Stimulated activated naive CD8-positive, alpha-beta T cell treated with anti-CD3 and anti-CD28 coated beads, Interleukin-15, amount 100 ng/mL, for 72 hours (primary cell): Measurements from ENCODE around the gene OBP2A.
A peak's percentile ranks its signal among the peaks of the same experiment; 100 is the strongest.

ENCODE experiments used
- ATAC-seq: fragments of 150-1000 bp; cut with Tn5 transposase; 2 replicates; pipeline ENCODE4 v1.10.0; 2021; ENCODE audit warnings: mild to moderate bottlenecking, moderate library complexity
- DNase-seq, 2 donors: peaks; one replicate each; pipeline ENCODE4 v3.0.0; 2021 to 2022
- H3K27ac Mint-ChIP-seq, 2 donors: one replicate each; pipeline ENCODE4 v1.8.0; 2022; ENCODE audit warnings: mild to moderate bottlenecking in 2 of 2, mixed read lengths in 2 of 2, moderate library complexity in 2 of 2
- H3K27me3 Mint-ChIP-seq: one replicate; pipeline ENCODE4 v1.8.0; 2022; ENCODE audit warnings: mixed read lengths
- H3K4me1 Mint-ChIP-seq: one replicate; pipeline ENCODE4 v1.8.0; 2022; ENCODE audit warnings: mild to moderate bottlenecking, mixed read lengths
- H3K4me3 Mint-ChIP-seq, 2 donors: one replicate each; pipeline ENCODE4 v1.8.0; 2022; ENCODE audit warnings: mild to moderate bottlenecking in 2 of 2, mixed read lengths in 2 of 2, moderate library complexity in 1 of 2
- H3K9me3 Mint-ChIP-seq, 2 donors: one replicate each; pipeline ENCODE4 v1.8.0; 2022; ENCODE audit warnings: mixed read lengths in 2 of 2

OBP2A gene

GRCh38 chr9:135572233-135572632, 26.3 kb downstream of the OBP2A start:
- peaks cover 7 to 8% of the 10 kb centered on the region in 2 donors for H3K9me3 Mint-ChIP-seq
- H3K27ac Mint-ChIP-seq: no peak overlapping the region
- no peak for DNase-seq
- no peaks in the 10 kb centered on the region for H3K4me1 Mint-ChIP-seq
- H3K4me3 Mint-ChIP-seq: no peak overlapping the region
- H3K27me3 Mint-ChIP-seq: peaks cover 10% of the 10 kb centered on the region
- no peak for ATAC-seq

GRCh38 chr9:135573124-135573523, 27.2 kb downstream of the OBP2A start:
- H3K27ac Mint-ChIP-seq: no peak overlapping the region
- peaks cover 8% of the 10 kb centered on the region for H3K27me3 Mint-ChIP-seq
- peaks cover 7 to 8% of the 10 kb centered on the region in 2 donors for H3K9me3 Mint-ChIP-seq
- DNase-seq (no peak), ATAC-seq (no peak)
- no peak overlapping the region for H3K4me3 Mint-ChIP-seq
- no peaks in the 10 kb centered on the region for H3K4me1 Mint-ChIP-seq

GRCh38 chr9:135574331-135574730, 28.4 kb downstream of the OBP2A start:
- Mint-ChIP-seq H3K4me1 (no peaks in the 10 kb centered on the region), H3K4me3 (no peak overlapping the region), H3K27ac (no peak overlapping the region), H3K9me3 (peaks cover 1 to 3% of the 10 kb centered on the region in 2 donors), H3K27me3 (peaks cover 1% of the 10 kb centered on the region)
- no peak for ATAC-seq
- DNase-seq: no peak

- H3K4me3 Mint-ChIP-seq: no peak overlapping the region
- no peak for DNase-seq
- H3K4me1 Mint-ChIP-seq: no peaks in the 10 kb centered on the region
- no peaks in the 10 kb centered on the region for H3K9me3 Mint-ChIP-seq
- no peak for ATAC-seq
- no peak overlapping the region for H3K27ac Mint-ChIP-seq
- no peaks in the 10 kb centered on the region for H3K27me3 Mint-ChIP-seq
These were observed 29.0 kb downstream of the OBP2A start for GRCh38 chr9:135574943-135575342.

GRCh38 chr9:135575995-135576631, 30.2 kb downstream of the OBP2A start:
- ATAC-seq: no peak
- H3K4me3 Mint-ChIP-seq: no peak overlapping the region
- no peaks in the 10 kb centered on the region for H3K9me3 Mint-ChIP-seq
- no peaks in the 10 kb centered on the region for H3K4me1 Mint-ChIP-seq
- H3K27me3 Mint-ChIP-seq: no peaks in the 10 kb centered on the region
- no peak for DNase-seq
- no peak overlapping the region for H3K27ac Mint-ChIP-seq

GRCh38 chr9:135577256-135577655, 31.3 kb downstream of the OBP2A start:
- Mint-ChIP-seq H3K4me3 (no peak overlapping the region), H3K4me1 (no peaks in the 10 kb centered on the region), H3K27me3 (no peaks in the 10 kb centered on the region), H3K27ac (no peak overlapping the region), H3K9me3 (no peaks in the 10 kb centered on the region)
- ATAC-seq (no peak), DNase-seq (no peak)

- Mint-ChIP-seq H3K27me3 (no peaks in the 10 kb centered on the region), H3K27ac (no peak overlapping the region), H3K4me1 (no peaks in the 10 kb centered on the region), H3K4me3 (no peak overlapping the region), H3K9me3 (no peaks in the 10 kb centered on the region)
- no peak for ATAC-seq
- no peak for DNase-seq
These were observed 33.4 kb downstream of the OBP2A start for GRCh38 chr9:135579356-135579755.

GRCh38 chr9:135579889-135580660, 34.1 kb downstream of the OBP2A start:
- Mint-ChIP-seq H3K4me3 (no peak overlapping the region), H3K27me3 (no peaks in the 10 kb centered on the region), H3K27ac (no peak overlapping the region), H3K4me1 (no peaks in the 10 kb centered on the region), H3K9me3 (no peaks in the 10 kb centered on the region)
- ATAC-seq (no peak), DNase-seq (no peak)

GRCh38 chr9:135580664-135581380, 34.9 kb downstream of the OBP2A start:
- Mint-ChIP-seq H3K4me1 (no peaks in the 10 kb centered on the region), H3K27me3 (no peaks in the 10 kb centered on the region), H3K4me3 (no peak overlapping the region), H3K27ac (no peak overlapping the region), H3K9me3 (no peaks in the 10 kb centered on the region)
- ATAC-seq: no peak
- DNase-seq: no peak

- no peak overlapping the region for H3K4me3 Mint-ChIP-seq
- no peaks in the 10 kb centered on the region for H3K4me1 Mint-ChIP-seq
- DNase-seq (no peak), ATAC-seq (no peak)
- H3K27ac Mint-ChIP-seq: no peak overlapping the region
- H3K9me3 Mint-ChIP-seq: no peaks in the 10 kb centered on the region
- H3K27me3 Mint-ChIP-seq: peaks cover 4% of the 10 kb centered on the region
These were observed 35.9 kb downstream of the OBP2A start for GRCh38 chr9:135581636-135582426.

GRCh38 chr9:135582541-135582940, 36.6 kb downstream of the OBP2A start:
- peaks cover 8% of the 10 kb centered on the region for H3K27me3 Mint-ChIP-seq
- no peaks in the 10 kb centered on the region for H3K9me3 Mint-ChIP-seq
- H3K4me3 Mint-ChIP-seq: no peak overlapping the region
- DNase-seq: no peak
- H3K27ac Mint-ChIP-seq: peak overlapping the region in 1 of 2 donors; percentile 30
- ATAC-seq: no peak
- H3K4me1 Mint-ChIP-seq: no peaks in the 10 kb centered on the region

GRCh38 chr9:135582966-135583687, 37.2 kb downstream of the OBP2A start:
- no peak for DNase-seq
- no peaks in the 10 kb centered on the region for H3K9me3 Mint-ChIP-seq
- H3K4me3 Mint-ChIP-seq: no peak overlapping the region
- no peak for ATAC-seq
- H3K27ac Mint-ChIP-seq: peak overlapping the region in 1 of 2 donors; percentile 30
- H3K27me3 Mint-ChIP-seq: peaks cover 8% of the 10 kb centered on the region
- H3K4me1 Mint-ChIP-seq: no peaks in the 10 kb centered on the region

- no peak for DNase-seq
- Mint-ChIP-seq H3K4me1 (no peaks in the 10 kb centered on the region), H3K9me3 (no peaks in the 10 kb centered on the region), H3K4me3 (no peak overlapping the region), H3K27ac (no peak overlapping the region), H3K27me3 (peaks cover 8% of the 10 kb centered on the region)
- no peak for ATAC-seq
These were observed 37.7 kb downstream of the OBP2A start for GRCh38 chr9:135583688-135584011.

GRCh38 chr9:135584371-135584770, 38.4 kb downstream of the OBP2A start:
- DNase-seq (no peak), ATAC-seq (no peak)
- no peak overlapping the region for H3K27ac Mint-ChIP-seq
- H3K4me1 Mint-ChIP-seq: no peaks in the 10 kb centered on the region
- peaks cover 8% of the 10 kb centered on the region for H3K27me3 Mint-ChIP-seq
- no peaks in the 10 kb centered on the region for H3K9me3 Mint-ChIP-seq
- H3K4me3 Mint-ChIP-seq: no peak overlapping the region

- ATAC-seq (no peak), DNase-seq (no peak)
- Mint-ChIP-seq H3K4me1 (no peaks in the 10 kb centered on the region), H3K9me3 (no peaks in the 10 kb centered on the region), H3K27ac (no peak overlapping the region), H3K4me3 (no peak overlapping the region), H3K27me3 (peaks cover 13% of the 10 kb centered on the region)
These were observed 39.0 kb downstream of the OBP2A start for GRCh38 chr9:135584934-135585333.
